HG02588 (cell line): ENCODE results near the gene FTCDNL1.

Experiments
- ATAC-seq: cut with Tn5 transposase; IDR thresholded peaks from one replicate; pipeline ENCODE4 v1.9.1; 2021; ENCODE audit warnings: mild to moderate bottlenecking, moderate library complexity; ENCODE audit not compliant: unreplicated experiment

The FTCDNL1 gene

GRCh38 chr2:199792381-199792780 lies 58.6 kb downstream of the FTCDNL1 start:
- ATAC-seq: no peak

- ATAC-seq: no peak
Measured at GRCh38 chr2:199791326-199791725, 59.7 kb downstream of the FTCDNL1 start.

- no peak for ATAC-seq
Measured at GRCh38 chr2:199784512-199784911, 66.5 kb downstream of the FTCDNL1 start.

GRCh38 chr2:199779589-199779988 lies 71.4 kb downstream of the FTCDNL1 start:
- ATAC-seq: no peak

GRCh38 chr2:199778655-199779054 lies 72.3 kb downstream of the FTCDNL1 start:
- no peak for ATAC-seq

- ATAC-seq: no peak
Measured at GRCh38 chr2:199777916-199778315, 73.1 kb downstream of the FTCDNL1 start.

GRCh38 chr2:199777315-199777714 lies 73.7 kb downstream of the FTCDNL1 start:
- no peak for ATAC-seq

- no peak for ATAC-seq
Measured at GRCh38 chr2:199775267-199775666, 75.7 kb downstream of the FTCDNL1 start.

- ATAC-seq: no peak
Measured at GRCh38 chr2:199772035-199772976, 78.7 kb downstream of the FTCDNL1 start.

- ATAC-seq: no peak
Measured at GRCh38 chr2:199770716-199771115, 80.3 kb downstream of the FTCDNL1 start.

GRCh38 chr2:199765646-199766045 lies 85.3 kb downstream of the FTCDNL1 start:
- no peak for ATAC-seq

GRCh38 chr2:199764273-199764800 lies 86.7 kb downstream of the FTCDNL1 start:
- ATAC-seq: no peak

- no peak for ATAC-seq
Measured at GRCh38 chr2:199762963-199763362, 88.0 kb downstream of the FTCDNL1 start.

GRCh38 chr2:199760574-199760973 lies 90.4 kb downstream of the FTCDNL1 start:
- ATAC-seq: no peak

GRCh38 chr2:199757233-199757870 lies 93.6 kb downstream of the FTCDNL1 start:
- ATAC-seq: no peak

GRCh38 chr2:199756743-199757142 lies 94.2 kb downstream of the FTCDNL1 start:
- ATAC-seq: no peak

- no peak for ATAC-seq
Measured at GRCh38 chr2:199756211-199756610, 94.8 kb downstream of the FTCDNL1 start.

- ATAC-seq: no peak
Measured at GRCh38 chr2:199754766-199755165, 96.2 kb downstream of the FTCDNL1 start.

- ATAC-seq: no peak
Measured at GRCh38 chr2:199751492-199752120, 99.4 kb downstream of the FTCDNL1 start.

- no peak for ATAC-seq
Measured at GRCh38 chr2:199749571-199749970, 101.4 kb downstream of the FTCDNL1 start.

GRCh38 chr2:199744724-199745123 lies 106.3 kb downstream of the FTCDNL1 start:
- ATAC-seq: no peak
